Subcutaneous abdominal adipose tissue (tissue), 5 donors: Measurements from ENCODE around the gene AOAH.
"Not testable (repeated sequence)": the region's sequence is repeated elsewhere in the genome, so short reads cannot be mapped to it uniquely, and the experiment has no call there.

Source experiments
- H3K27ac ChIP-seq: one replicate; pipeline ENCODE4 v1.7.0; 2013; ENCODE audit warnings: low read depth, mild to moderate bottlenecking, inconsistent platforms, low read length, moderate library complexity
- H3K27me3 ChIP-seq, 5 donors: one replicate each; pipeline ENCODE4 v1.7.0; 2013; ENCODE audit warnings: low read length in 5 of 5, inconsistent platforms in 1 of 5; ENCODE audit not compliant: control insufficient read depth in 5 of 5, insufficient read depth in 4 of 5
- H3K36me3 ChIP-seq, 5 donors: one replicate each; pipeline ENCODE4 v1.7.0; 2013; ENCODE audit warnings: low read length in 5 of 5; ENCODE audit not compliant: control insufficient read depth in 5 of 5, insufficient read depth in 5 of 5
- H3K4me1 ChIP-seq, 5 donors: one replicate each; pipeline ENCODE4 v1.7.0; 2013; ENCODE audit warnings: low read length in 5 of 5, mild to moderate bottlenecking in 3 of 5, moderate library complexity in 1 of 5; ENCODE audit not compliant: control insufficient read depth in 5 of 5, insufficient read depth in 5 of 5
- H3K4me3 ChIP-seq, 5 donors: one replicate each; pipeline ENCODE4 v1.7.0; 2013; ENCODE audit warnings: low read length in 5 of 5, low read depth in 1 of 5
- H3K9ac ChIP-seq, 5 donors: one replicate each; pipeline ENCODE4 v1.7.0; 2013; ENCODE audit warnings: low read length in 5 of 5, mild to moderate bottlenecking in 4 of 5, moderate library complexity in 3 of 5
- H3K9me3 ChIP-seq, 5 donors: one replicate each; pipeline ENCODE4 v1.7.0; 2013; ENCODE audit warnings: low read length in 5 of 5; ENCODE audit not compliant: control insufficient read depth in 5 of 5
- donor health status: healthy.
- donor health status: healthy.
- donor health status: healthy.
- donor health status: healthy.
- donor health status: healthy.

Gene AOAH

GRCh38 chr7:36472141-36472729 is 252.1 kb downstream of the AOAH start:
- H3K9ac ChIP-seq, result no peak overlapping the region
- peaks cover 0 to 4% (median 0%) of the 10 kb centered on the region in 5 donors for H3K9me3 ChIP-seq
- no peak overlapping the region for H3K27ac ChIP-seq
- no peaks in the 10 kb centered on the region for H3K36me3 ChIP-seq
- H3K4me1 ChIP-seq, result no peaks in the 10 kb centered on the region
- H3K4me3 ChIP-seq, result no peak overlapping the region
- no peaks in the 10 kb centered on the region for H3K27me3 ChIP-seq

DNA sequence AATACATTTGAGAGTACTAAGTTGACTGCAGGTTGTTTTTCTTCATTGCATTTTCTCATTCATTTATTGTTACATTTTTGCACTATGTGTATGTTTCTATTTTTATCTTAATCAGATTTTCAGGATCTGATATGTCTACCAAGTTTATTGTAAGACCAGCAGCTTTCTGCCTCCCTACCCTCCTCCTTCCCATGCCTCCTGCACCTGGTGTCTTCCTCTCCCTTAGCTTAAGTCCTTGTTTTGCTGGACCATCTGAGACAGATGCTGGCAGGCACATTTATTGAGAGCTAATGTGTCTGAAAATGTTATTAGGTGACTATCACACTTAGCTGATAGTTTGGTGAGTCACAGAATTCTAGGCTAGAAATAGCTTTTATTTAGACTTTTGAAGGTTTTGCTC is 255.1 kb downstream of the AOAH start:
- no peaks in the 10 kb centered on the region for H3K4me1 ChIP-seq
- no peaks in the 10 kb centered on the region for H3K36me3 ChIP-seq
- H3K27ac ChIP-seq, result no peak overlapping the region
- H3K4me3 ChIP-seq, result no peak overlapping the region
- no peak overlapping the region for H3K9ac ChIP-seq
- H3K27me3 ChIP-seq, result no peaks in the 10 kb centered on the region
- H3K9me3 ChIP-seq, result no peaks in the 10 kb centered on the region

GRCh38 chr7:36468370-36469101 is 255.8 kb downstream of the AOAH start:
- H3K27me3 ChIP-seq, result no peaks in the 10 kb centered on the region
- H3K36me3 ChIP-seq, result no peaks in the 10 kb centered on the region
- no peaks in the 10 kb centered on the region for H3K9me3 ChIP-seq
- no peak overlapping the region for H3K4me3 ChIP-seq
- H3K9ac ChIP-seq, result no peak overlapping the region
- no peaks in the 10 kb centered on the region for H3K4me1 ChIP-seq
- H3K27ac ChIP-seq, result no peak overlapping the region

GRCh38 chr7:36466001-36466400 is 258.3 kb downstream of the AOAH start:
- not testable (repeated sequence) for H3K27me3 ChIP-seq, H3K9ac ChIP-seq, H3K27ac ChIP-seq, H3K4me1 ChIP-seq, H3K36me3 ChIP-seq, H3K9me3 ChIP-seq, H3K4me3 ChIP-seq

DNA sequence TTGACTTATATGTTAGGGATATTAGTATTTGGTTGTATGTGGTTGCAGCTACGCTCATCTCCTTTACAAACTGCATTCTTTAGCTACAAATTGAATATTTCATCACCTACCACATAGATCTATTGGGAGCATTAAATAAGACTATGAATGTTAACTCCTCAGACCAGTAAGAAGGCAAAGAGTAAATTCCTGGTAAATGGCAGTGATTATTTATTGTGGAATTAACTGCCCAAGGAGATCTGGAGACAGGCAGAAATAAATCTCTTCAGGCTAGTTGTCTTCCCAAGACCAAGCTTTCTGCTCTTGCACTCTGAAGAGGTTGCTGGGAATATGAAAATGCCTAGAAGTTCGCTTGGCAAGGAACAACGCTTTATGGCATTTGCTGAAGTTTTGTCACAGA is 260.0 kb downstream of the AOAH start:
- no peak overlapping the region for H3K9ac ChIP-seq
- H3K36me3 ChIP-seq, result no peaks in the 10 kb centered on the region
- H3K4me3 ChIP-seq, result no peak overlapping the region
- H3K27me3 ChIP-seq, result peaks cover 0 to 4% (median 0%) of the 10 kb centered on the region in 5 donors
- H3K4me1 ChIP-seq, result no peaks in the 10 kb centered on the region
- no peak overlapping the region for H3K27ac ChIP-seq
- no peaks in the 10 kb centered on the region for H3K9me3 ChIP-seq
